PC-3 (cell line): ENCODE results near the gene FOXK2. TPM values are rescaled to one million over a fixed set of nuclear protein-coding genes. Genes with fewer than 3 reads are reported as not detected.

Experiments used
- ATAC-seq: fragments of 200-7000 bp; cut with Tn5 transposase; 2 replicates; pipeline ENCODE4 v1.9.1; 2020; ENCODE audit warnings: mild to moderate bottlenecking, moderate library complexity
- BruUV-seq: library from RNA; stranded (reverse); fragments of 400-500 nt; replicated peaks from 2 replicates; lab custom pipeline; 2021; lab: Mats Ljungman, UMichigan
- CTCF ChIA-PET: fragments of 300-600 bp; sonication (Branson Sonifier 250); formaldehyde crosslinking; loops from one replicate; lab custom pipeline; 2022; ENCODE audit warnings: antibody characterized with exemption; lab: Charles Lee
- POLR2A ChIA-PET: fragments of 300-600 bp; sonication (Branson Sonifier 250); formaldehyde crosslinking; loops from one replicate; lab custom pipeline; 2022; ENCODE audit warnings: antibody characterized with exemption; ENCODE audit not compliant: unreplicated experiment; lab: Charles Lee
- DNase-seq: peaks from one replicate; pipeline ENCODE4 v3.0.0-alpha.2; 2015
- H2AFZ ChIP-seq: fragments of 300-600 bp; sonication (generic); 2 replicates; pipeline ENCODE4 v1.6.0; 2016; ENCODE audit warnings: antibody characterized with exemption, low read length
- H3F3A ChIP-seq: fragments of 300-600 bp; sonication (generic); one replicate; pipeline ENCODE4 v1.6.0; 2017; ENCODE audit warnings: antibody characterized with exemption, low read length, control low read depth, mild to moderate bottlenecking; ENCODE audit not compliant: unreplicated experiment
- H3K27ac ChIP-seq: fragments of 300-600 bp; sonication (generic); 2 replicates; pipeline ENCODE4 v1.5.1; 2016; ENCODE audit warnings: mild to moderate bottlenecking, low read length
- H3K27me3 ChIP-seq: fragments of 300-600 bp; sonication (generic); 2 replicates; pipeline ENCODE4 v1.6.1; 2016; ENCODE audit warnings: low read length, mixed read lengths
- H3K36me3 ChIP-seq: fragments of 300-600 bp; sonication (generic); 2 replicates; pipeline ENCODE4 v1.6.1; 2016; ENCODE audit warnings: low read depth, mixed run types, low read length, mixed read lengths
- H3K4me1 ChIP-seq: fragments of 300-600 bp; sonication (generic); 2 replicates; pipeline ENCODE4 v1.5.1; 2016; ENCODE audit warnings: low read length; ENCODE audit not compliant: insufficient read depth
- H3K4me2 ChIP-seq: fragments of 300-600 bp; sonication (generic); 2 replicates; pipeline ENCODE4 v1.6.0; 2016; ENCODE audit warnings: low read length
- H3K4me3 ChIP-seq: fragments of 300-600 bp; sonication (generic); 2 replicates; pipeline ENCODE4 v1.5.1; 2016; ENCODE audit warnings: mild to moderate bottlenecking, low read length, mixed read lengths
- H3K79me2 ChIP-seq: fragments of 300-600 bp; sonication (generic); 2 replicates; pipeline ENCODE4 v1.6.1; 2017; ENCODE audit warnings: low read length, mixed read lengths
- H3K9ac ChIP-seq: fragments of 300-600 bp; sonication (generic); 2 replicates; pipeline ENCODE4 v1.6.0; 2016; ENCODE audit warnings: mild to moderate bottlenecking, low read length
- H3K9me2 ChIP-seq: fragments of 300-600 bp; sonication (generic); replicated peaks from 2 replicates; pipeline ENCODE4 v1.6.1; 2016; ENCODE audit warnings: mixed run types, low read length, mixed read lengths
- H3K9me3 ChIP-seq: fragments of 300-600 bp; sonication (generic); 2 replicates; pipeline ENCODE4 v1.6.1; 2016; ENCODE audit warnings: low read length, mixed read lengths
- H4K20me1 ChIP-seq: fragments of 300-600 bp; sonication (generic); 2 replicates; pipeline ENCODE4 v1.6.1; 2016; ENCODE audit warnings: low read length, mixed read lengths
- CTCF ChIP-seq: fragments of 300-600 bp; sonication (generic); conservative IDR thresholded peaks from 2 replicates; pipeline ENCODE4 v1.5.1; 2017; ENCODE audit warnings: antibody characterized with exemption, low read depth, mild to moderate bottlenecking, low read length
- EZH2 ChIP-seq: fragments of 300-600 bp; sonication (generic); IDR thresholded peaks from one replicate; pipeline ENCODE4 v1.6.1; 2017; ENCODE audit warnings: antibody characterized with exemption, mild to moderate bottlenecking, low read length; ENCODE audit not compliant: unreplicated experiment
- EZH2phosphoT487 ChIP-seq: fragments of 300-600 bp; sonication (generic); IDR thresholded peaks from 2 replicates; pipeline ENCODE4 v1.6.1; 2018; ENCODE audit warnings: mild to moderate bottlenecking, antibody characterized with exemption, low read length, borderline replicate concordance
- intact Hi-C: fragments of 100-400 bp; cut with micrococcal nuclease; formaldehyde crosslinking; loops from 2 replicates; pipeline ENCODE4 v1.9.0; 2023
- total RNA-seq: library from RNA; depleted of rRNA; stranded (reverse); fragments of >200 nt; gene quantifications from 2 replicates; pipeline ENCODE4 v1.2.3, GENCODE V29; 2014

Gene FOXK2
- total RNA-seq, 1 experiment from 2014 or later, result 60.5 TPM

- intact Hi-C loops, result no loop called here
- BruUV-seq, result no TSS peak
- no peak overlapping the region for H3K4me3 ChIP-seq
- POLR2A ChIA-PET, result no interaction called here
- no peaks in the 10 kb centered on the region for H4K20me1 ChIP-seq
- peaks cover 5% of the 10 kb centered on the region; the same call in 1 of the 2 replicates for H3K79me2 ChIP-seq
- no peak for DNase-seq
- no peaks in the 10 kb centered on the region for H3K9me3 ChIP-seq
- CTCF ChIA-PET, result no interaction called here
- H3F3A ChIP-seq, result peaks cover 10% of the 10 kb centered on the region
- peaks cover 15% of the 10 kb centered on the region for H3K4me1 ChIP-seq
- no peak overlapping the region for H3K9ac ChIP-seq
- peaks cover 23% of the 10 kb centered on the region for H3K36me3 ChIP-seq
- H3K27me3 ChIP-seq, result no peaks in the 10 kb centered on the region
- no peak overlapping the region for H2AFZ ChIP-seq
- H3K9me2 ChIP-seq, result no peaks in the 10 kb centered on the region
- no peak overlapping the region for H3K4me2 ChIP-seq
- H3K27ac ChIP-seq, result no peak overlapping the region
- no peak for ATAC-seq
- TF ChIP-seq EZH2 (no peak), CTCF (no peak), EZH2phosphoT487 (no peak)
Observed at GRCh38 chr17:82590881-82591539, 71.5 kb downstream of the FOXK2 start.

GRCh38 chr17:82592289-82592766, 72.8 kb downstream of the FOXK2 start:
- Histone ChIP-seq H3K4me3 (no peak overlapping the region), H3K9me2 (no peaks in the 10 kb centered on the region), H3K4me2 (peak overlapping the region; percentile 21; the same call in 1 of the 2 replicates), H3K36me3 (peaks cover 30% of the 10 kb centered on the region), H3K27me3 (no peaks in the 10 kb centered on the region), H3K79me2 (peaks cover 5% of the 10 kb centered on the region; the same call in 1 of the 2 replicates), H3K9ac (no peak overlapping the region), H2AFZ (no peak overlapping the region), H3F3A (peaks cover 10% of the 10 kb centered on the region), H3K4me1 (peaks cover 15% of the 10 kb centered on the region), H3K9me3 (no peaks in the 10 kb centered on the region), H4K20me1 (no peaks in the 10 kb centered on the region), H3K27ac (no peak overlapping the region; the same call in 1 of the 2 replicates)
- BruUV-seq, result no TSS peak
- ChIA-PET CTCF (no interaction called here), POLR2A (no interaction called here)
- ATAC-seq (peak; percentile 21), DNase-seq (no peak)
- TF ChIP-seq CTCF, result no peak
- no peak for TF ChIP-seq EZH2phosphoT487
- TF ChIP-seq EZH2, result no peak
- intact Hi-C loops, result no loop called here
